A549 (cell line): ENCODE data around the gene LRRC36. TPM values are rescaled to one million over a fixed set of nuclear protein-coding genes. Genes with fewer than 3 reads are reported as not detected.
A peak's percentile ranks its signal among the peaks of the same experiment; 100 is the strongest.

Experiments used
- ATAC-seq, 2 experiments: fragments of 200-7000 bp in 1 of 2; fragments of >200 bp in 1 of 2; cut with Nextera tagmentation in 1 of 2; cut with Tn5 transposase in 1 of 2; 3 replicates each; pipeline versions ENCODE4 v1.8.0 to v1.9.1; 2018 to 2020; ENCODE audit warnings: mild to moderate bottlenecking in 1 of 2, moderate library complexity in 1 of 2
- CTCF ChIA-PET: fragments of 300-600 bp; sonication (Branson Sonifier 250); formaldehyde crosslinking; extraction: SDS; loops from one replicate; lab custom pipeline; 2021; ENCODE audit warnings: antibody characterized with exemption, inconsistent platforms; lab: Yijun Ruan, JAX
- POLR2A ChIA-PET: fragments of 350-600 bp; formaldehyde crosslinking; extraction: SDS; loops from one replicate; lab custom pipeline; 2021; ENCODE audit warnings: antibody characterized with exemption, inconsistent platforms; lab: Yijun Ruan, JAX
- DNase-seq, 2 experiments: peaks; one replicate each; pipeline versions ENCODE4 v3.0.0 to v3.0.0-alpha.2; 2011 to 2016; ENCODE audit warnings: low read depth in 1 of 2, low spot score in 1 of 2
- FAIRE-seq: peaks from 2 replicates; lab custom pipeline; 2011; peaks lifted over from hg19 to GRCh38; lab: Jason Lieb, UNC
- H3K27ac ChIP-seq, 2 experiments: fragments of >200 bp; sonication (Bioruptor Twin); formaldehyde crosslinking; 3 replicates each; pipeline ENCODE4 v1.5.1; 2016 to 2017
- H3K4me1 ChIP-seq: fragments of >200 bp; sonication (Bioruptor Twin); formaldehyde crosslinking; 3 replicates; pipeline ENCODE4 v1.6.1; 2016
- H3K4me2 ChIP-seq: fragments of >200 bp; sonication (Bioruptor Twin); formaldehyde crosslinking; 3 replicates; pipeline ENCODE4 v1.6.1; 2016
- H3K4me3 ChIP-seq: fragments of >200 bp; sonication (Bioruptor Twin); formaldehyde crosslinking; 3 replicates; pipeline ENCODE4 v1.5.1; 2016
- H3K9me3 ChIP-seq: fragments of >200 bp; sonication (Bioruptor Twin); formaldehyde crosslinking; 3 replicates; pipeline ENCODE4 v1.6.1; 2016
- CBX8 ChIP-seq: fragments of 200-600 bp; sonication (generic); IDR thresholded peaks from 2 replicates; pipeline ENCODE4 v1.6.1; 2016
- EP300 ChIP-seq, 2 experiments: fragments of >200 bp; sonication (Bioruptor Twin); formaldehyde crosslinking; IDR thresholded peaks; 2 replicates in 1 of 2; 3 replicates in 1 of 2; pipeline ENCODE4 v1.6.1; 2016 to 2017
- FOSB ChIP-seq: fragments of 250-450 bp; sonication (Bioruptor Pico); IDR thresholded peaks from 2 replicates; pipeline ENCODE4 v1.5.0; 2020; ENCODE audit warnings: mild to moderate bottlenecking, moderate library complexity
- HDAC2 ChIP-seq: fragments of 200-600 bp; sonication (generic); IDR thresholded peaks from 2 replicates; pipeline ENCODE4 v1.6.1; 2016
- HEYL ChIP-seq: fragments of 250-450 bp; sonication (Bioruptor Pico); IDR thresholded peaks from 2 replicates; pipeline ENCODE4 v1.8.0; 2021; ENCODE audit warnings: mild to moderate bottlenecking, moderate library complexity
- HOXB5 ChIP-seq: fragments of 250-450 bp; sonication (Bioruptor Pico); IDR thresholded peaks from 2 replicates; pipeline ENCODE4 v1.5.0; 2020; ENCODE audit warnings: mild to moderate bottlenecking, moderate library complexity
- JUNB ChIP-seq: fragments of >200 bp; sonication (Bioruptor Twin); formaldehyde crosslinking; IDR thresholded peaks from 2 replicates; pipeline ENCODE4 v1.6.1; 2016
- KDM1A ChIP-seq: fragments of 200-600 bp; sonication (generic); IDR thresholded peaks from 2 replicates; pipeline ENCODE4 v1.6.1; 2016; ENCODE audit warnings: low read depth, mild to moderate bottlenecking
- MAZ ChIP-seq: fragments of 150-350 bp; IDR thresholded peaks from 2 replicates; pipeline ENCODE4 v1.6.1; 2014; ENCODE audit warnings: antibody characterized with exemption, low read depth, low read length, borderline replicate concordance
- POLR2A ChIP-seq: IDR thresholded peaks from 2 replicates; pipeline ENCODE4 v1.6.1; 2012; ENCODE audit warnings: mild to moderate bottlenecking, low read length
- RFX5 ChIP-seq: fragments of 450-650 bp; IDR thresholded peaks from 2 replicates; pipeline ENCODE4 v1.7.1; 2014; ENCODE audit warnings: antibody characterized with exemption, mild to moderate bottlenecking, moderate library complexity
- RNF2 ChIP-seq: fragments of 200-600 bp; sonication (generic); IDR thresholded peaks from 2 replicates; pipeline ENCODE4 v1.6.1; 2016; ENCODE audit warnings: low read depth, mild to moderate bottlenecking, antibody characterized with exemption, moderate library complexity, borderline replicate concordance
- SMC3 ChIP-seq: fragments of >200 bp; sonication (Bioruptor Twin); formaldehyde crosslinking; IDR thresholded peaks from 3 replicates; pipeline ENCODE4 v1.6.1; 2018; ENCODE audit warnings: inconsistent platforms
- TFCP2L1 ChIP-seq: fragments of 250-450 bp; sonication (Bioruptor Pico); IDR thresholded peaks from 2 replicates; pipeline ENCODE4 v1.5.0; 2021; ENCODE audit warnings: mild to moderate bottlenecking
- ZFP36 ChIP-seq: fragments of 450-650 bp; IDR thresholded peaks from 2 replicates; pipeline ENCODE4 v1.6.1; 2014; ENCODE audit warnings: borderline replicate concordance; ENCODE audit not compliant: partially characterized antibody
- ZSCAN20 ChIP-seq: fragments of 250-450 bp; sonication (Bioruptor Pico); IDR thresholded peaks from 2 replicates; pipeline ENCODE4 v1.8.0; 2022; ENCODE audit warnings: mild to moderate bottlenecking, moderate library complexity
- WGBS: methylation state at CpG from one replicate; pipeline ENCODE4 v1.1.6; 2017; ENCODE audit errors: missing lambda C conversion rate; 5-methylcytosine and 5-hydroxymethylcytosine counted together
- polyA plus RNA-seq, 4 experiments: library from polyadenylated mRNA; depleted of rRNA in 3 of 4; stranded (reverse); fragments of >200 nt; fragmentation: RNase III in 1 of 4; extraction: RNeasy Plus Mini Kit Qiagen cat#74134 plus additional on column Dnase treatment in 1 of 4; gene quantifications; 2 replicates in 3 of 4; 3 replicates in 1 of 4; pipeline ENCODE4 v1.2.3, GENCODE V29; 2011 to 2017
- TF ChIP-seq, protein P1 (sequence below): fragments of >200 bp; sonication (Bioruptor Twin); formaldehyde crosslinking; IDR thresholded peaks from 2 replicates; pipeline ENCODE4 v1.6.1; 2016
- TF ChIP-seq, protein P2 (sequence below): fragments of 150-350 bp; IDR thresholded peaks from 2 replicates; pipeline ENCODE4 v1.6.1; 2014; ENCODE audit warnings: low read depth, mild to moderate bottlenecking, low read length
- TF ChIP-seq, protein P3 (sequence below): fragments of >200 bp; sonication (Bioruptor Twin); formaldehyde crosslinking; IDR thresholded peaks from 3 replicates; pipeline ENCODE4 v1.6.1; 2016
- TF ChIP-seq, protein P4 (sequence below): fragments of 200-600 bp; sonication (generic); IDR thresholded peaks from 2 replicates; pipeline ENCODE4 v1.6.1; 2016; ENCODE audit warnings: antibody characterized with exemption, mild to moderate bottlenecking, moderate library complexity
- TF ChIP-seq, protein P5 (sequence below): IDR thresholded peaks from 2 replicates; pipeline ENCODE4 v1.6.1; 2012; ENCODE audit warnings: low read depth, borderline replicate concordance

Gene LRRC36
- polyA plus RNA-seq, 2 of the 4 experiments (the other 2 are of a cell fraction), result 0.48 to 0.57 TPM

- no peaks in the 10 kb centered on the region for H3K4me1 ChIP-seq
- ATAC-seq (no peak), FAIRE-seq (no peak), DNase-seq (no peak)
- CTCF ChIA-PET, result interaction anchor here (0.6 to 2.3 kb wide), 3 partner anchors 8 to 27 kb away, joined by 4 to 8 read pairs (median 5); no protein-coding TSS in a partner anchor
- no peaks in the 10 kb centered on the region for H3K9me3 ChIP-seq
- POLR2A ChIA-PET, result no interaction called here
- TF ChIP-seq CBX8 (no peak), HDAC2 (no peak), SMC3 (no peak), POLR2A (no peak), EP300 (IDR thresholded peaks at IDR 0.05) (no peak), FOSB (CRISPR knock-in tag) (no peak), ZSCAN20 (CRISPR knock-in tag) (no peak), ZFP36 (no peak), HOXB5 (CRISPR knock-in tag) (no peak), HEYL (CRISPR knock-in tag) (no peak)
- TF ChIP-seq, protein P1, sequence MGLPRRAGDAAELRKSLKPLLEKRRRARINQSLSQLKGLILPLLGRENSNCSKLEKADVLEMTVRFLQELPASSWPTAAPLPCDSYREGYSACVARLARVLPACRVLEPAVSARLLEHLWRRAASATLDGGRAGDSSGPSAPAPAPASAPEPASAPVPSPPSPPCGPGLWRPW, result no peak
- TF ChIP-seq, protein P2, sequence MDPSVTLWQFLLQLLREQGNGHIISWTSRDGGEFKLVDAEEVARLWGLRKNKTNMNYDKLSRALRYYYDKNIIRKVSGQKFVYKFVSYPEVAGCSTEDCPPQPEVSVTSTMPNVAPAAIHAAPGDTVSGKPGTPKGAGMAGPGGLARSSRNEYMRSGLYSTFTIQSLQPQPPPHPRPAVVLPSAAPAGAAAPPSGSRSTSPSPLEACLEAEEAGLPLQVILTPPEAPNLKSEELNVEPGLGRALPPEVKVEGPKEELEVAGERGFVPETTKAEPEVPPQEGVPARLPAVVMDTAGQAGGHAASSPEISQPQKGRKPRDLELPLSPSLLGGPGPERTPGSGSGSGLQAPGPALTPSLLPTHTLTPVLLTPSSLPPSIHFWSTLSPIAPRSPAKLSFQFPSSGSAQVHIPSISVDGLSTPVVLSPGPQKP, result no peak
- TF ChIP-seq, protein P3, sequence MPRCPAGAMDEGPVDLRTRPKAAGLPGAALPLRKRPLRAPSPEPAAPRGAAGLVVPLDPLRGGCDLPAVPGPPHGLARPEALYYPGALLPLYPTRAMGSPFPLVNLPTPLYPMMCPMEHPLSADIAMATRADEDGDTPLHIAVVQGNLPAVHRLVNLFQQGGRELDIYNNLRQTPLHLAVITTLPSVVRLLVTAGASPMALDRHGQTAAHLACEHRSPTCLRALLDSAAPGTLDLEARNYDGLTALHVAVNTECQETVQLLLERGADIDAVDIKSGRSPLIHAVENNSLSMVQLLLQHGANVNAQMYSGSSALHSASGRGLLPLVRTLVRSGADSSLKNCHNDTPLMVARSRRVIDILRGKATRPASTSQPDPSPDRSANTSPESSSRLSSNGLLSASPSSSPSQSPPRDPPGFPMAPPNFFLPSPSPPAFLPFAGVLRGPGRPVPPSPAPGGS, result no peak
- TF ChIP-seq, protein P4, sequence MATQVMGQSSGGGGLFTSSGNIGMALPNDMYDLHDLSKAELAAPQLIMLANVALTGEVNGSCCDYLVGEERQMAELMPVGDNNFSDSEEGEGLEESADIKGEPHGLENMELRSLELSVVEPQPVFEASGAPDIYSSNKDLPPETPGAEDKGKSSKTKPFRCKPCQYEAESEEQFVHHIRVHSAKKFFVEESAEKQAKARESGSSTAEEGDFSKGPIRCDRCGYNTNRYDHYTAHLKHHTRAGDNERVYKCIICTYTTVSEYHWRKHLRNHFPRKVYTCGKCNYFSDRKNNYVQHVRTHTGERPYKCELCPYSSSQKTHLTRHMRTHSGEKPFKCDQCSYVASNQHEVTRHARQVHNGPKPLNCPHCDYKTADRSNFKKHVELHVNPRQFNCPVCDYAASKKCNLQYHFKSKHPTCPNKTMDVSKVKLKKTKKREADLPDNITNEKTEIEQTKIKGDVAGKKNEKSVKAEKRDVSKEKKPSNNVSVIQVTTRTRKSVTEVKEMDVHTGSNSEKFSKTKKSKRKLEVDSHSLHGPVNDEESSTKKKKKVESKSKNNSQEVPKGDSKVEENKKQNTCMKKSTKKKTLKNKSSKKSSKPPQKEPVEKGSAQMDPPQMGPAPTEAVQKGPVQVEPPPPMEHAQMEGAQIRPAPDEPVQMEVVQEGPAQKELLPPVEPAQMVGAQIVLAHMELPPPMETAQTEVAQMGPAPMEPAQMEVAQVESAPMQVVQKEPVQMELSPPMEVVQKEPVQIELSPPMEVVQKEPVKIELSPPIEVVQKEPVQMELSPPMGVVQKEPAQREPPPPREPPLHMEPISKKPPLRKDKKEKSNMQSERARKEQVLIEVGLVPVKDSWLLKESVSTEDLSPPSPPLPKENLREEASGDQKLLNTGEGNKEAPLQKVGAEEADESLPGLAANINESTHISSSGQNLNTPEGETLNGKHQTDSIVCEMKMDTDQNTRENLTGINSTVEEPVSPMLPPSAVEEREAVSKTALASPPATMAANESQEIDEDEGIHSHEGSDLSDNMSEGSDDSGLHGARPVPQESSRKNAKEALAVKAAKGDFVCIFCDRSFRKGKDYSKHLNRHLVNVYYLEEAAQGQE, result no peak
- WGBS, result 87% methylated on average over 13 of the region's 13 CpGs
- H3K4me3 ChIP-seq, result no peak overlapping the region
- H3K4me2 ChIP-seq, result no peak overlapping the region
- no peak overlapping the region for H3K27ac ChIP-seq
These were observed 21.2 kb upstream of the LRRC36 start for GRCh38 chr16:67305216-67306071.

- POLR2A ChIA-PET, result no interaction called here
- TF ChIP-seq KDM1A, result no peak
- TF ChIP-seq RNF2, result no peak
- no peak for TF ChIP-seq RFX5
- TF ChIP-seq, protein P5, sequence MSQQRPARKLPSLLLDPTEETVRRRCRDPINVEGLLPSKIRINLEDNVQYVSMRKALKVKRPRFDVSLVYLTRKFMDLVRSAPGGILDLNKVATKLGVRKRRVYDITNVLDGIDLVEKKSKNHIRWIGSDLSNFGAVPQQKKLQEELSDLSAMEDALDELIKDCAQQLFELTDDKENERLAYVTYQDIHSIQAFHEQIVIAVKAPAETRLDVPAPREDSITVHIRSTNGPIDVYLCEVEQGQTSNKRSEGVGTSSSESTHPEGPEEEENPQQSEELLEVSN, result no peak
- TF ChIP-seq JUNB, result no peak
- no peak for TF ChIP-seq SMC3
- no peak for TF ChIP-seq ZFP36
- no peak for TF ChIP-seq TFCP2L1
- no peak for TF ChIP-seq MAZ
- no peak for TF ChIP-seq HEYL (CRISPR knock-in tag)
- no peaks in the 10 kb centered on the region for H3K9me3 ChIP-seq
- H3K4me3 ChIP-seq, result no peak overlapping the region
- CTCF ChIA-PET, result interaction anchor here (1.7 to 7.0 kb wide), 2 partner anchors 16 to 25 kb away, joined by 4 to 49 read pairs; partner anchors contain the start of genes KCTD19 and LRRC36
- no peak for DNase-seq
- no peak for ATAC-seq
- whole genome bisulfite sequencing, result 90% methylated on average over 3 of the region's 3 CpGs
- H3K4me2 ChIP-seq, result no peak overlapping the region
- no peak for FAIRE-seq
- H3K4me1 ChIP-seq, result peaks cover 21% of the 10 kb centered on the region
- H3K27ac ChIP-seq, result peak overlapping the region in 1 of 2 experiments; percentile 76; a peak in 2 of 6 replicates
These were observed 16.1 kb upstream of the LRRC36 start for GRCh38 chr16:67310561-67310960.
